SU-DHL-6 (cell line): ENCODE measurements around the gene CNN2.

Experiments used
- H2AFZ ChIP-seq: fragments of 200-600 bp; sonication (generic); 2 replicates; pipeline ENCODE4 v1.6.1; 2014; ENCODE audit warnings: low read depth, mild to moderate bottlenecking, moderate library complexity, mixed read lengths, antibody characterized with exemption, low read length; ENCODE audit not compliant: severe bottlenecking
- H3F3A ChIP-seq: fragments of 200-600 bp; shearing (Covaris generic); 2 replicates; pipeline ENCODE4 v1.6.0; 2016; ENCODE audit warnings: antibody characterized with exemption, mild to moderate bottlenecking; ENCODE audit not compliant: insufficient read depth
- H3K27ac ChIP-seq: fragments of 200-600 bp; sonication (generic); 2 replicates; pipeline ENCODE4 v1.5.1; 2016; ENCODE audit warnings: low read depth, mild to moderate bottlenecking, low read length, moderate library complexity, mixed read lengths
- H3K27me3 ChIP-seq: fragments of 200-600 bp; sonication (generic), shearing (Covaris generic); 2 replicates; pipeline ENCODE4 v1.6.0; 2014; ENCODE audit warnings: mild to moderate bottlenecking, low read length
- H3K36me3 ChIP-seq: fragments of 200-600 bp; sonication (generic); 2 replicates; pipeline ENCODE4 v1.6.1; 2014; ENCODE audit warnings: mild to moderate bottlenecking, low read length, mixed read lengths
- H3K4me2 ChIP-seq: fragments of 300-600, 200-600 bp; shearing (Covaris generic), sonication (generic); 2 replicates; pipeline ENCODE4 v1.6.0; 2014; ENCODE audit warnings: low read length, low read depth, mild to moderate bottlenecking; ENCODE audit not compliant: poor library complexity, severe bottlenecking
- H3K4me3 ChIP-seq: fragments of 200-600 bp; sonication (generic); 2 replicates; pipeline ENCODE4 v1.5.1; 2014; ENCODE audit warnings: antibody characterized with exemption, low read length, mild to moderate bottlenecking, mixed read lengths; ENCODE audit not compliant: insufficient read depth, poor library complexity, severe bottlenecking
- H3K79me2 ChIP-seq: fragments of 200-600 bp; sonication (generic); 2 replicates; pipeline ENCODE4 v1.6.1; 2014; ENCODE audit warnings: mild to moderate bottlenecking, low read length, moderate library complexity; ENCODE audit not compliant: insufficient read depth
- H3K9ac ChIP-seq: fragments of 200-600 bp; sonication (generic); 2 replicates; pipeline ENCODE4 v1.7.0; 2014; ENCODE audit warnings: mild to moderate bottlenecking, low read length
- H3K9me2 ChIP-seq: fragments of 200-600 bp; sonication (generic); replicated peaks from 2 replicates; pipeline ENCODE4 v1.6.1; 2014; ENCODE audit warnings: low read length; ENCODE audit not compliant: insufficient read depth
- H3K9me3 ChIP-seq: fragments of 200-600 bp; sonication (generic); 2 replicates; pipeline ENCODE4 v1.6.1; 2014; ENCODE audit warnings: low read length, mixed read lengths; ENCODE audit not compliant: insufficient read depth
- H4K20me1 ChIP-seq: fragments of 200-600 bp; sonication (generic); 2 replicates; pipeline ENCODE4 v1.6.1; 2014; ENCODE audit warnings: low read depth, mild to moderate bottlenecking, antibody characterized with exemption, low read length, moderate library complexity, mixed read lengths
- EZH2phosphoT487 ChIP-seq: fragments of 200-600 bp; sonication (generic), shearing (Covaris generic); conservative IDR thresholded peaks from 2 replicates; pipeline ENCODE4 v1.6.1; 2018; ENCODE audit warnings: mild to moderate bottlenecking, antibody characterized with exemption, low read length, moderate library complexity, mixed read lengths
- TF ChIP-seq, protein P1 (sequence below): fragments of 200-600 bp; sonication (generic); IDR thresholded peaks from one replicate; pipeline ENCODE4 v1.5.1; 2017; ENCODE audit warnings: antibody characterized with exemption, mild to moderate bottlenecking, low read length, moderate library complexity; ENCODE audit not compliant: insufficient read depth, poor library complexity, severe bottlenecking

CNN2 gene

DNA sequence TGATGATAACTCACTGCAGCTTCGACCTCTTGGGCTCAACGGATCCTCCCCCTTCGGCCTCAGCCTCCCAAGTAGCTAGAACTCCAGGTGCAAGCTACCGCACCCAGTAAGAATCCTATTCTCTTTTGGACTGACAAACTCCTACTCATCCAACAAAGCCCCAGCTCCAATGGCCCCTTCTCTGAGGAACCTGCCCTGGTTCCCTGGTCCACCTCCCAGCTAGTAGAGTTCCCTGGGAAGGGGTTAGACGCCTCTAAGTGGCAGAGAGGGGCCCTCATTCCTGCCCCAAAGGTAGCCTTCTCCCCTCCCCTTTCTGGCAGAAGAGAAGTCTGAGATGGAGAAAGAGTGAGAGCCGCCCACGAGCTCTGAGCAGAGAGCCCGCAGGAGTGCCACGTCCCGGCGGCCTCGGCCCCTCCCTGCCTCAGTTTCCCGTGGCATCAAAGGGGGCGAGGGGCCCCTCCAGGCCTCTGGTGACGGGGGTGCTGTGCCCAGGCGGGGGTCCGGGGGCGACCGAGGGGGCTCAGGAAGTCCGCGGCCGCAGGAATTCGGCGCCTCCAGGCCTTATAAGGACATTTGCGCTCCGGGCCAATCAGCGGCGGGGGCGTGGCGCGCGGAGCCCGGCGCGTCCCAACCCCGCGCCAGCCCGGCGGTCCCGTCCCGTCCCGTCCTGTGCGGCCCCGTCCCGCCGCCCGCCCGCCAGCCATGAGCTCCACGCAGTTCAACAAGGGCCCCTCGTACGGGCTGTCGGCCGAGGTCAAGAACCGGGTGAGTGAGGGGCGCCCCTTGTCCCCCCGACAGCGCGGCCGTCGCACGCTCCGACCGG is at the start of gene CNN2:
Gene CNN2 (plus strand): TSS at position 649 of the 823 bp plus-strand sequence. CDS start 54 bp downstream, at position 703.
- Histone ChIP-seq H2AFZ (peak within 1 kb of the TSS; percentile 96), H3K4me2 (peak within 1 kb of the TSS; percentile 92)

DNA sequence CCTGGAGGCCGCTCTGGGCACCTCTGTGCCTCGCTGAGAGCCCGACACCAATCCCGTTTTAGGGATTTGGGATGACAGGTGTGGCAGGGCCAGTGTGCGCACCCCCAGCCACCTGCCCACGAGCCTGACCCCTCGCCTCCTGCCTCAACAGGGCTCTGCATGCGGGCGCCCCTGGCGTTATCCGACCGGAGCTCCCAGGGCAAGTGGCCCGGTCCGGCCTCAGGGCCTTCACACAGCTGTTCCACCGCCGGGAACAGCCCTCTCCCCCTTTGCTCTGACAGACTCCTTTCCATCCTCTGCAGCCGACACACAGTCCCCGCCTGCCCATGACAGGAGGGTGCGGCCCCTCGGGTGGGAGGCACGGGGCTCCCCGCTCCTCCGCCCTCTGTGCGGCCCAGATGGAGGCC is 49.3 kb upstream of the CNN2 start:
- no peaks in the 10 kb centered on the region for H3K9me3 ChIP-seq
- H4K20me1 ChIP-seq, result no peaks in the 10 kb centered on the region
- H3K36me3 ChIP-seq, result no peaks in the 10 kb centered on the region
- no peaks in the 10 kb centered on the region for H3K27me3 ChIP-seq
- no peak overlapping the region for H3K4me3 ChIP-seq
- no peak overlapping the region for H2AFZ ChIP-seq
- no peak overlapping the region for H3K27ac ChIP-seq
- H3F3A ChIP-seq, result no peaks in the 10 kb centered on the region
- no peak for TF ChIP-seq EZH2phosphoT487
- TF ChIP-seq, protein P1, sequence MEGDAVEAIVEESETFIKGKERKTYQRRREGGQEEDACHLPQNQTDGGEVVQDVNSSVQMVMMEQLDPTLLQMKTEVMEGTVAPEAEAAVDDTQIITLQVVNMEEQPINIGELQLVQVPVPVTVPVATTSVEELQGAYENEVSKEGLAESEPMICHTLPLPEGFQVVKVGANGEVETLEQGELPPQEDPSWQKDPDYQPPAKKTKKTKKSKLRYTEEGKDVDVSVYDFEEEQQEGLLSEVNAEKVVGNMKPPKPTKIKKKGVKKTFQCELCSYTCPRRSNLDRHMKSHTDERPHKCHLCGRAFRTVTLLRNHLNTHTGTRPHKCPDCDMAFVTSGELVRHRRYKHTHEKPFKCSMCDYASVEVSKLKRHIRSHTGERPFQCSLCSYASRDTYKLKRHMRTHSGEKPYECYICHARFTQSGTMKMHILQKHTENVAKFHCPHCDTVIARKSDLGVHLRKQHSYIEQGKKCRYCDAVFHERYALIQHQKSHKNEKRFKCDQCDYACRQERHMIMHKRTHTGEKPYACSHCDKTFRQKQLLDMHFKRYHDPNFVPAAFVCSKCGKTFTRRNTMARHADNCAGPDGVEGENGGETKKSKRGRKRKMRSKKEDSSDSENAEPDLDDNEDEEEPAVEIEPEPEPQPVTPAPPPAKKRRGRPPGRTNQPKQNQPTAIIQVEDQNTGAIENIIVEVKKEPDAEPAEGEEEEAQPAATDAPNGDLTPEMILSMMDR, result no peak
- no peak overlapping the region for H3K4me2 ChIP-seq
- H3K9me2 ChIP-seq, result no peaks in the 10 kb centered on the region
- H3K79me2 ChIP-seq, result no peaks in the 10 kb centered on the region
- H3K9ac ChIP-seq, result no peak overlapping the region

More for the DNA sequence above, at the start of gene CNN2:
- peak within 1 kb of the TSS; percentile 95 for H3K9ac ChIP-seq
- no peaks in the 10 kb centered on the region for H3K9me2 ChIP-seq
- no peaks in the 10 kb centered on the region for H3K36me3 ChIP-seq
- no peaks in the 10 kb centered on the region for H3K9me3 ChIP-seq
- H3F3A ChIP-seq, result peaks cover 19% of the 10 kb centered on the region
- TF ChIP-seq EZH2phosphoT487, result no peak
- TF ChIP-seq, protein P1, result no peak
- peak within 1 kb of the TSS; percentile 86 for H3K27ac ChIP-seq
- peaks cover 42% of the 10 kb centered on the region for H3K79me2 ChIP-seq
- H4K20me1 ChIP-seq, result no peaks in the 10 kb centered on the region
- H3K4me3 ChIP-seq, result peak within 1 kb of the TSS; percentile 74
- H3K27me3 ChIP-seq, result no peaks in the 10 kb centered on the region

DNA sequence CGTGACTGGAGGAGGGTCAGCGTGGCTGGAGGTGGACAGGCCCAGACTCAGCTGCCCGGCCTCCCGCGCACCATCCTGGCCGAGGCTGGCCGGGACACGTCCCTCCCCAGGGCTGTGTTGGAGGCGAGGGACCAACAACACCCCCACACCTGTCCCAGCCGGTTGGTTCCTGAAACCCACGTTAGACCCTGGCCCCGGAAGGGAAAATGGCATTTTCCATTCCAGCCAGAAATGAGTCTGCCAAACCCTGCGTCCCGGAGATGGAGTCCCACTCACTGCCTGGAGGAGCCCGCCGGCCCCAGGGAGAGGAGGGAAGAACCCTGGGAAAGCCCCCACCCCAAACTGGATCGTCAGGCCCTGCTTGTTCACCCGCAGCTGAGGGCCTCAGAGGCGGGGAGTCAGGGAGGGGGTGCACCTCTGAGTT is 47.1 kb upstream of the CNN2 start:
- no peak for TF ChIP-seq EZH2phosphoT487
- TF ChIP-seq, protein P1, result no peak
- H3K9me3 ChIP-seq, result no peaks in the 10 kb centered on the region
- H3K4me2 ChIP-seq, result no peak overlapping the region
- no peaks in the 10 kb centered on the region for H3K9me2 ChIP-seq
- H3K27ac ChIP-seq, result no peak overlapping the region
- H3K36me3 ChIP-seq, result no peaks in the 10 kb centered on the region
- no peak overlapping the region for H3K9ac ChIP-seq
- H3K79me2 ChIP-seq, result 0 out of 2 replicates have a peak, but pooled peaks cover 1% of the 10 kb centered on the region
- H3F3A ChIP-seq, result peaks cover 9% of the 10 kb centered on the region
- H2AFZ ChIP-seq, result no peak overlapping the region
- H3K4me3 ChIP-seq, result no peak overlapping the region
- no peaks in the 10 kb centered on the region for H4K20me1 ChIP-seq
- H3K27me3 ChIP-seq, result no peaks in the 10 kb centered on the region
